ENCODE data around the gene RLN2.

The RLN2 gene

DNA sequence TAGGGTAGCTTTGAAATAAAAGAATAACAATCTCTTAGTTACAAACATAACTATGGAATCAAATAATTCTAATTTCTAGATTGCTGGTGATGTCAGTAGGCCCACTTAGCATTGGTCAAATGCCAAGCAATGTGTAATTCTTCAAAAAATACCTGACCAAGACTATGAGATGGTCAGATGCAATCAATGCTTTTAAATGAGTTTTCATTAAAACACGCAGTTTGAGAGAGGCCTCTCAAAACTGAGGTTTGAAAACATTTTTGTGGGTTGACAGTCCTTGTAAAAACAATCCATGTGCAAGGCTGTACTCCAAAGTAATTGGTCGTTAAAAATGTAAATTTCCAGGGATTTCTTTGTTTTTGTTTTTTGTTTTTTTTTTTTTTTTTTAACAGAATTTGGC is 1.2 kb upstream of the RLN2 start:
- peaks cover 27% of the 10 kb centered on the region for H3K4me1 Mint-ChIP-seq (ENCODE audit: low read depth)
- no peaks in the 10 kb centered on the region for H3K27me3 Mint-ChIP-seq
- no peaks in the 10 kb centered on the region for H3K36me3 Mint-ChIP-seq
- H3K4me3 Mint-ChIP-seq = no peak overlapping the region
- H3K9me3 Mint-ChIP-seq (ENCODE audit: low read depth) = no peaks in the 10 kb centered on the region
- H3K27ac Mint-ChIP-seq = no peak overlapping the region

DNA sequence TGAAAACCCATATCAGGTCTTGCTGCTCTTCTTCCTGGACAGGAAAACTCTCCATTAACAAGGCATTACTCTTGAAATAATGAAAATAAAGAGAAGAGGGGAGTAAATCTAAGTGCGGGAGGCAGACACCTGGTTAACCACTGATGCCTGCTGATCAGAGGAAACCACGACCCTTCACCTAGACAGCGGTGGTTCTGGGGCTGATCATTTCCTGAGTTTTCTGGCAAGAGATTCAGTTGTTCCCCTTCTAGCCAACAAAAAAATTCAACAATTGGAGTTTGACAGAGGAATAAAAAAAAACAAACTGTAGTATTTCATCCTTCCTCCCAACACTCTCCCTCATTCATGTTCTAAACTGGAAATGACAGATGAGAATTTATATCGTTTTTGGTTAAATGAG is 3.0 kb downstream of the RLN2 start:
- H3K4me1 Mint-ChIP-seq (ENCODE audit: low read depth) = peaks cover 21% of the 10 kb centered on the region
- peak overlapping the region; percentile 41 for H3K27ac Mint-ChIP-seq
- no peaks in the 10 kb centered on the region for H3K27me3 Mint-ChIP-seq
- peaks cover 2% of the 10 kb centered on the region for H3K36me3 Mint-ChIP-seq
- H3K4me3 Mint-ChIP-seq = peak overlapping the region; percentile 39
- no peaks in the 10 kb centered on the region for H3K9me3 Mint-ChIP-seq (ENCODE audit: low read depth)

DNA sequence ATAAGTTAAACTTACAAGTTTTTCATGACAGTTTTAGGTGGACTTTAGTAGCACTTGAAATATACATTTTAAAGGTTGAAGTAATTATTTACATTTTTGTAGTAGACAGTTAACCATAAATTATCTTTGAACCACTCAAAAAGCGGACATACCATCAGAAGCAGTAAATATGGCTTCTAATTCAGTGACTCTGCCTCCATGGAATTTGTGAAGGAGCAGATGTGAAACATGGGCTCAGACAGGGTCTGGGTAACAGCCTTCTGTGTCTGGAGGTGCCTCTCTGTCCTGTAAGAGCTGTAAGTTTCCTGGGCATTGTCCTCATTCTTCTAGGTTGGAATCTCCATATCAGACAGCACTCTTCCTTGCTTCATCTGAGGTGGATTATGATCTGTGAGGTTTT is 12.4 kb downstream of the RLN2 start:
- H3K9me3 Mint-ChIP-seq (ENCODE audit: low read depth) = peaks cover 23% of the 10 kb centered on the region
- H3K4me3 Mint-ChIP-seq = no peak overlapping the region
- H3K27me3 Mint-ChIP-seq = no peaks in the 10 kb centered on the region
- peaks cover 29% of the 10 kb centered on the region for H3K36me3 Mint-ChIP-seq
- H3K4me1 Mint-ChIP-seq (ENCODE audit: low read depth) = no peaks in the 10 kb centered on the region
- H3K27ac Mint-ChIP-seq = no peak overlapping the region

DNA sequence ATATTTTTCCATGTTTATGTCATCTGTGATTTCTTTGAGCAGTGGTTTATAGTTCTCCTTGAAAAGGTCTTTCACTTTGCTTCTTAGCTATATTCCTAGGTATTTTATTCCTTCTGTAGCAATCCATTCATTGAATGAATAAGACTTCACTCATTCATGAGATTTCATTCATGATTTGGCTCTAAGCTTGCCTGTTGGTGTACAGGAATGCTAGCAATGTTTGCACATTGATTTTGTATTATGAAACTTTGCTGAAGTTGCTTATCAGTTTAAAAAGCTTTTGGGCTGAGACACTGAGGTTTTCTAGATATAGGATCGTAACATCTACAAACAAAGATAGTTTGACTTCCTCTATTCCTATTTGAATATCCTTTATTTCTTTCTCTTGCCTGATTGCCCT is 15.9 kb downstream of the RLN2 start:
- no peaks in the 10 kb centered on the region for H3K4me1 Mint-ChIP-seq (ENCODE audit: low read depth)
- H3K9me3 Mint-ChIP-seq (ENCODE audit: low read depth) = peaks cover 9% of the 10 kb centered on the region
- H3K36me3 Mint-ChIP-seq = peaks cover 9% of the 10 kb centered on the region
- H3K4me3 Mint-ChIP-seq = no peak overlapping the region
- H3K27me3 Mint-ChIP-seq = no peaks in the 10 kb centered on the region
- no peak overlapping the region for H3K27ac Mint-ChIP-seq

DNA sequence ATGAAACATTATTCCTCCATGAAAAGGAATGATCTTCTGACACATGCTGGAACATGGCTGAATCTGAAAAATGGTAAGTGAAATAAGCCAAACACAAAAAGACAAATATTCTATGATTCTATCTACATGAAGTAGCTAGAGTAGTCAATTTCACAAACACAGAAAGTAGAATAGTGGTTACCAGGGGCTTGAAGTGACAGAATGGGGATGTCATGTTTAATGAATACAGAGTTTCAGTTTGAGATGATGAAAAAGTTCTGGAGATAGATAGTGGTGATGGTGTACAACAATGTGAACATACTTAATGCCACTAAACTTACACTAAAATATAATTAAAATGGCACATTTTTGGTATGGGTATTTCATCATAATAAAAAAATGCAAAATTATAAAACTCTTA is 18.3 kb downstream of the RLN2 start:
- H3K27me3 Mint-ChIP-seq = no peaks in the 10 kb centered on the region
- no peak overlapping the region for H3K27ac Mint-ChIP-seq
- H3K36me3 Mint-ChIP-seq = peaks cover 9% of the 10 kb centered on the region
- no peak overlapping the region for H3K4me3 Mint-ChIP-seq
- peaks cover 9% of the 10 kb centered on the region for H3K9me3 Mint-ChIP-seq (ENCODE audit: low read depth)
- H3K4me1 Mint-ChIP-seq (ENCODE audit: low read depth) = no peaks in the 10 kb centered on the region

DNA sequence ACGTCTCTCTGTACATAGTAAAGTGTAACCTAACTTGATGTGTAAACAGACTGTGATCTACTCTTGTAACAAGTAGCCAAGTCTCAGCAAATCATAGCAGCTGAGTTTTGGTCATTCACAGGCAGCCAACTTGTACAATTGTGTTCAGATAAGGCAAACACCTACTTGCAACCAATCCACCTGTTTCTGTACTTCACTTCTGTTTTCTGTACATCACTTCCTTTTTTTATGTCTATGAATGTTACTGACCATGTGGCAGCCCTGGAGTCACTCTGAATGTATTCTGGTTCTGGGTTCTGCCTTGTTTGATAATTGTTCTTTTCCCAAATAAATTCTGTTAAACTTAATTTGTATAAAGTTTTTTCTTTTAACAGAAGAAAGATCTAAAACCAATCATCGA is 26.0 kb downstream of the RLN2 start:
- H3K4me1 Mint-ChIP-seq (ENCODE audit: low read depth) = no peaks in the 10 kb centered on the region
- H3K9me3 Mint-ChIP-seq (ENCODE audit: low read depth) = peaks cover 4% of the 10 kb centered on the region
- H3K4me3 Mint-ChIP-seq = no peak overlapping the region
- H3K27me3 Mint-ChIP-seq = no peaks in the 10 kb centered on the region
- peaks cover 3% of the 10 kb centered on the region for H3K36me3 Mint-ChIP-seq
- no peak overlapping the region for H3K27ac Mint-ChIP-seq

DNA sequence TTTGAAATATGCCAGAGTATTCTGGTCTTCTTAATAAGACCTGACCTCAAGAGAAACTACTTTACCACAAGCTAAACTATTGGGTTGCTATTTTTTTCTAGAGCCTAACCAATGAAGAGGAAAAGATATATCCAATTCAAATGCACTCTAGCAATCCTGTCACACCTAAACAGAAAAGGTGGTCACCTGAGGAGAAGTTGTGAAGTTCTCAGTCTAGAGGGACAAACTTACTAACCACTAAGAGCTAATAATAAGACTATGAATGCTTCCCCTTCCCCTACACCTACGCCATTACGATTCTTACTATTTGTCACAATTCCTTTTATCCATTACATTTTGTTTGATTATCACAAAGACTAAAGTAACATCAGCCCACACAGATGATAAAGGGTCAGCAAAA is 29.7 kb downstream of the RLN2 start:
- Mint-ChIP-seq H3K9me3 (ENCODE audit: low read depth) (peaks cover 4% of the 10 kb centered on the region), H3K4me1 (ENCODE audit: low read depth) (no peaks in the 10 kb centered on the region), H3K27ac (no peak overlapping the region), H3K4me3 (no peak overlapping the region), H3K27me3 (no peaks in the 10 kb centered on the region), H3K36me3 (peaks cover 3% of the 10 kb centered on the region)

DNA sequence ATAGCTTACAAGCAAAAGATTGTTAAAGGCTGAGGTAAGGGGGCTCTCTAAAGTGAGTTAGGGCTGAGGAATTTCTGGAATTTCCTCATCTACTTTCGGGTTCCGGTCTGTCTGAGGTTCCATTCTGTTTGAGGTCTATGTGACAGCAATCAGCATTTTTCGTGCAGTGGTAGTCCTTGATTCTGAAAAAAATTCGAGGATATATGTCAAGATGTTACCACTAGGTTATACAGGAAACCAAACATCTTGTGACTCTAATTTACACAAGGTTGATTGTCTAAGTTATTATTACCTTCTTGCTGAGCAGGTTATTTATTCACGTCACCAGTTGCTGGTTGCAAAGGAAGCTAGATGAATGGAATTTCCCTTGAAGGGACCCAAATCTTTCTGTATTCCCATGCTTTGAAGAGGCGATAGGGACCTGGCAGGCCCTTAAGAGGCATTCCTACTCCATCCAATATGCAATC is 35.2 kb downstream of the RLN2 start:
- H3K4me3 Mint-ChIP-seq = no peak overlapping the region
- H3K36me3 Mint-ChIP-seq = no peaks in the 10 kb centered on the region
- H3K4me1 Mint-ChIP-seq (ENCODE audit: low read depth) = peaks cover 8% of the 10 kb centered on the region
- H3K27ac Mint-ChIP-seq = no peak overlapping the region
- peaks cover 1% of the 10 kb centered on the region for H3K27me3 Mint-ChIP-seq
- no peaks in the 10 kb centered on the region for H3K9me3 Mint-ChIP-seq (ENCODE audit: low read depth)

DNA sequence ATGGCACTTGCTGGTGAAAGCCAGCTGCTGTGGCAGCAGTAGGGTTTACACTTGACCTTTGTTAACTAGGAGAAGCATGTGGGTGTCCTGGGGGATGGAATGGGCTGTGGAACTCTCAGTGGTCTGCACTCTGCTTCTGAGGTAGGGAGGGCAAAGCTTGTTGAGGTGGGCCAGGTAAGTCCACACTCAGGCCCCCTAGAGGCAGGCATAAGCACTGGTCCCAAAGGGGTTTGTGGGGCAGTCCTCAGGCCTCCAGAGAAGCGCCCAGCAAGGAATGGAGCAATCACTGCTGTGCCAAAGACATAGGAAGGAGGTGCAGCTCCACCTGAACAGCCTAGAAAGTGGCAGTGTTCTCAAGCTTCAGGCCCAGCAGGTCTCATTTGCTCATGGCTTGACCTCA is 38.6 kb downstream of the RLN2 start:
- Mint-ChIP-seq H3K4me3 (no peak overlapping the region), H3K27ac (no peak overlapping the region), H3K27me3 (peaks cover 1% of the 10 kb centered on the region), H3K36me3 (no peaks in the 10 kb centered on the region), H3K4me1 (ENCODE audit: low read depth) (peaks cover 18% of the 10 kb centered on the region), H3K9me3 (ENCODE audit: low read depth) (no peaks in the 10 kb centered on the region)

DNA sequence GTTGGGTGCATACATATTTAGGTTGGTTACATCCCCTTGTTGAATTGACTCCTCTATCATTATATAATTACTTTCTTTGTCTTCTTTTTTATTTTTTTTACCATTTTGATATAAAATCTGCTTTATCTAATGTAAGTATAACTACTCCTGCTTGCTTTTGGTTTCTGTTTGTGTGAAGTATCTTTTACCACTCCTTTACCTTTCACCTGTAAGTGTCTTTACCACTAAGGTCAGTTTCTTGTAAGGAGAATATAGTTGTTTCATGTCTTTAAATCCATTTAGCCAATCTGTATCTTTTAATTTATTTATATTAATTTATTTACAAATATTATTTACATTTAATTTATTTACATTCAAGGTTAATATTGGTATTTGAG is 40.3 kb downstream of the RLN2 start:
- H3K4me1 Mint-ChIP-seq (ENCODE audit: low read depth) = peaks cover 18% of the 10 kb centered on the region
- H3K36me3 Mint-ChIP-seq = no peaks in the 10 kb centered on the region
- H3K4me3 Mint-ChIP-seq = no peak overlapping the region
- H3K27me3 Mint-ChIP-seq = peaks cover under 1% of the 10 kb centered on the region
- H3K27ac Mint-ChIP-seq = no peak overlapping the region
- no peaks in the 10 kb centered on the region for H3K9me3 Mint-ChIP-seq (ENCODE audit: low read depth)

DNA sequence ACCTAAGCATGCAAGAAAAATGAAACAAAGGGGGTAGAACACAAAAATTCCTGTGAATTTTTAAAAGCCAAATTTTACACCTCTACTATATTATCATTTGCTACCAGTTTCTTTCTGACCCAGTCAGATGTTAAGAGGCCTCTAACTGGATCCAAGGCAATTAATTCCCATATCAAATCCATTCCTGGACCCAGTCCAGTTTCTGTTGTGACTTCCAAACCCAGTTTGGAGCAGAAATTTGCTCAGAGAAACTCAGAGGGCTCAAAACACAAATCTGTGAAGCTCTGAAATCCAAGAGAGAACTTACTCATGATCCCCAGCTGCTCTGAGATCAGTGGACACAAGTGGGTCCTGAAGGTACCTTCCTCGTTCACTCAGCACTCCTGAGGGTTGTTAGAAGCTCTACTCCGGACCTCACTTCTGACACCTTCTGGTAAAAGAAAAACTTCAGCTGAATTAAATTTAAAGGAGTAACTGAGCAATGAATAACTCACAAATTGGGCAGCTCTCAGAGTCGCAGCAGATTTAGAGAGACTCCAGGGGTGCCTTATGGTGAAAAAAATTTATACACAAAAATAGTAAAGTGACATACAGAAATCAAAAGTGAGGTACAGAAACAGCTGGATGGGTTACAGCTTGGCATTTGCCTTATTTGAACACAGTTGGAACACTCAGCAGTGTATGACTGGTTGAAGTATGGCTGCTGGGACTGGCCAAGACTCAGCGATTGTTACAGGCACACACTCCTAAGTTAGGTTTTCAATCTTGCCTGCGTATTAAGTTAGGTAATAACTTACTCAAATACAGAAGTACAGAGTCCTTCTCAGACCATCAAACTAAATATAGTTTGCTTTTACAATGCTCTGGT is 40.9 kb downstream of the RLN2 start:
- Mint-ChIP-seq H3K9me3 (ENCODE audit: low read depth) (no peaks in the 10 kb centered on the region), H3K4me1 (ENCODE audit: low read depth) (peaks cover 18% of the 10 kb centered on the region), H3K27me3 (no peaks in the 10 kb centered on the region), H3K36me3 (no peaks in the 10 kb centered on the region), H3K4me3 (no peak overlapping the region), H3K27ac (no peak overlapping the region)

Measured in activated naive CD8-positive, alpha-beta T cell (primary cell).